Endothelial cell of umbilical vein (primary cell): Measurements from ENCODE around the gene CHID1. TPM values are rescaled to one million over a fixed set of nuclear protein-coding genes. Genes with fewer than 3 reads are reported as not detected.
A peak's percentile ranks its signal among the peaks of the same experiment; 100 is the strongest.

Experiments used
- BruUV-seq: library from RNA; stranded (reverse); fragments of 400-500 nt; replicated peaks from 2 replicates; lab custom pipeline; 2021; lab: Mats Ljungman, UMichigan
- CTCF ChIA-PET: fragments of 300-600, 350-600 bp; sonication (Branson Sonifier 250); formaldehyde crosslinking; loops from one replicate; lab custom pipeline; 2021; ENCODE audit warnings: antibody characterized with exemption, inconsistent platforms; lab: Charles Lee
- POLR2A ChIA-PET: fragments of 300-600, 350-600 bp; sonication (Branson Sonifier 250); formaldehyde crosslinking; loops from one replicate; lab custom pipeline; 2021; ENCODE audit warnings: antibody characterized with exemption, inconsistent platforms; lab: Charles Lee
- DNase-seq: peaks from one replicate; pipeline ENCODE4 v3.0.0-alpha.2; 2011; ENCODE audit warnings: low read depth, low spot score
- FAIRE-seq: peaks from 2 replicates; lab custom pipeline; 2011; peaks lifted over from hg19 to GRCh38; lab: Jason Lieb, UNC
- H2AFZ ChIP-seq: 2 replicates; pipeline ENCODE4 v1.6.0; 2012; ENCODE audit warnings: low read depth, low read length, control low read depth, inconsistent platforms
- H3K27ac ChIP-seq: 2 replicates; pipeline ENCODE4 v1.5.1; 2011; ENCODE audit warnings: low read depth, mild to moderate bottlenecking, control low read depth, low read length, moderate library complexity; ENCODE audit not compliant: insufficient read depth
- H3K27me3 ChIP-seq, 2 experiments: 2 replicates each; pipeline versions ENCODE4 v1.6.0 to v1.6.1; 2011; ENCODE audit warnings: low read length in 2 of 2, mixed read lengths in 1 of 2; ENCODE audit not compliant: control insufficient read depth in 2 of 2, insufficient read depth in 2 of 2
- H3K36me3 ChIP-seq, 2 experiments: 2 replicates in 1 of 2; 3 replicates in 1 of 2; pipeline ENCODE4 v1.5.1; 2011; ENCODE audit warnings: low read length in 2 of 2, mild to moderate bottlenecking in 1 of 2, moderate library complexity in 1 of 2; ENCODE audit not compliant: control insufficient read depth in 2 of 2, insufficient read depth in 2 of 2; ENCODE audit errors: extremely low read depth in 1 of 2
- H3K4me1 ChIP-seq: 3 replicates; pipeline ENCODE4 v1.5.1; 2011; ENCODE audit warnings: mild to moderate bottlenecking, low read length; ENCODE audit not compliant: control insufficient read depth, insufficient read depth; ENCODE audit errors: extremely low read depth
- H3K4me2 ChIP-seq: 2 replicates; pipeline ENCODE4 v1.6.1; 2011; ENCODE audit warnings: low read length, control low read depth, mixed read lengths; ENCODE audit not compliant: insufficient read depth
- H3K4me3 ChIP-seq, 3 experiments: fragments of 200-600 bp in 1 of 3; sonication (generic), shearing (Covaris generic) in 1 of 3; replicated peaks in 1 of 3; 2 replicates each; pipeline ENCODE4 v1.5.1; 2011 to 2016; ENCODE audit warnings: control low read depth in 3 of 3, low read length in 3 of 3, mild to moderate bottlenecking in 2 of 3, inconsistent platforms in 1 of 3, low read depth in 1 of 3, moderate library complexity in 1 of 3; ENCODE audit not compliant: insufficient read depth in 1 of 3
- H3K79me2 ChIP-seq: 2 replicates; pipeline ENCODE4 v1.6.0; 2012; ENCODE audit warnings: low read length, inconsistent platforms; ENCODE audit not compliant: control insufficient read depth, insufficient read depth
- H3K9ac ChIP-seq: replicated peaks from 2 replicates; pipeline ENCODE3; 2011; ENCODE audit warnings: low read length, control low read depth; ENCODE audit not compliant: insufficient read depth; ENCODE audit errors: extremely low read depth
- H3K9me1 ChIP-seq: replicated peaks from 3 replicates; pipeline ENCODE4 v1.6.0; 2011; ENCODE audit warnings: mild to moderate bottlenecking, low read length; ENCODE audit not compliant: control insufficient read depth, insufficient read depth; ENCODE audit errors: extremely low read depth
- H3K9me3 ChIP-seq: replicated peaks from 2 replicates; pipeline ENCODE4 v1.5.1; 2012; ENCODE audit warnings: low read length, inconsistent platforms; ENCODE audit not compliant: control insufficient read depth, insufficient read depth
- H4K20me1 ChIP-seq: replicated peaks from 2 replicates; pipeline ENCODE3; 2011; ENCODE audit warnings: mild to moderate bottlenecking, low read length; ENCODE audit not compliant: control insufficient read depth, insufficient read depth; ENCODE audit errors: extremely low read depth
- EZH2 ChIP-seq: IDR thresholded peaks from 2 replicates; pipeline ENCODE4 v1.6.1; 2012; ENCODE audit warnings: borderline replicate concordance, low read depth, mild to moderate bottlenecking, moderate library complexity, low read length, inconsistent platforms; ENCODE audit not compliant: severe bottlenecking
- FOS ChIP-seq: IDR thresholded peaks from 2 replicates; pipeline ENCODE4 v1.6.1; 2011; ENCODE audit warnings: mild to moderate bottlenecking, low read length, moderate library complexity, borderline replicate concordance; ENCODE audit not compliant: insufficient read depth
- GATA2 ChIP-seq: IDR thresholded peaks from 2 replicates; pipeline ENCODE4 v1.7.0; 2011; ENCODE audit warnings: low read depth, mild to moderate bottlenecking, moderate library complexity, mixed read lengths, low read length; ENCODE audit not compliant: insufficient read length, insufficient read depth
- JUN ChIP-seq: IDR thresholded peaks from 2 replicates; pipeline ENCODE4 v1.6.1; 2011; ENCODE audit warnings: borderline replicate concordance, low read depth; ENCODE audit not compliant: insufficient read length, insufficient read depth
- MYC ChIP-seq: IDR thresholded peaks from one replicate; pipeline ENCODE4 v1.6.1; 2011; ENCODE audit warnings: mild to moderate bottlenecking, low read depth, low read length
- POLR2A ChIP-seq: IDR thresholded peaks from 2 replicates; pipeline ENCODE4 v1.6.1; 2012; ENCODE audit warnings: low read depth, mild to moderate bottlenecking, control low read depth, low read length
- POLR2AphosphoS5 ChIP-seq: IDR thresholded peaks from 2 replicates; pipeline ENCODE4 v1.6.1; 2012; ENCODE audit warnings: low read depth, mild to moderate bottlenecking, control low read depth, low read length, moderate library complexity; ENCODE audit not compliant: insufficient read depth
- dilution Hi-C: fragments of 300-500 bp; cut with MboI; formaldehyde crosslinking; loops from one replicate; pipeline ENCODE4 v1.15.0; 2019; ENCODE audit warnings: low sequenced_read_pairs; ENCODE audit not compliant: extremely low pct_ligation_motif_present
- intact Hi-C: fragments of 100-400 bp; cut with micrococcal nuclease; formaldehyde crosslinking; loops from one replicate; pipeline ENCODE4 v1.10.0; 2022
- polyA plus RNA-seq, 4 experiments: library from polyadenylated mRNA; depleted of rRNA in 3 of 4; stranded (reverse) in 3 of 4; unstranded in 1 of 4; fragments of >200 nt; gene quantifications; 2 replicates each; pipeline versions ENCODE4 v1.2.1 to v1.2.3, GENCODE V29; 2011 to 2012; ENCODE audit warnings: missing spikeins in 1 of 4
- total RNA-seq: library from RNA; stranded (reverse); gene quantifications from 2 replicates; pipeline ENCODE4 v1.2.3, GENCODE V29; 2021
- TF ChIP-seq, protein P1 (sequence below), 2 donors: IDR thresholded peaks; 1 replicate in 1 of 2; 2 replicates in 1 of 2; pipeline ENCODE4 v1.5.1; 2011; ENCODE audit warnings: low read length in 2 of 2, mild to moderate bottlenecking in 2 of 2, moderate library complexity in 2 of 2, control low read depth in 1 of 2, inconsistent platforms in 1 of 2, low read depth in 1 of 2; ENCODE audit not compliant: insufficient read depth in 1 of 2; ENCODE audit errors: extremely low read depth in 1 of 2
- TF ChIP-seq, protein P2 (sequence below): IDR thresholded peaks from 2 replicates; pipeline ENCODE4 v1.6.1; 2011; ENCODE audit not compliant: insufficient read depth, insufficient read length

The CHID1 gene
- total and polyA plus RNA-seq, 2 donors (not counting 3 experiments of a cell fraction or from before 2014, with no cell fraction given) = 89.8 to 107 TPM

DNA sequence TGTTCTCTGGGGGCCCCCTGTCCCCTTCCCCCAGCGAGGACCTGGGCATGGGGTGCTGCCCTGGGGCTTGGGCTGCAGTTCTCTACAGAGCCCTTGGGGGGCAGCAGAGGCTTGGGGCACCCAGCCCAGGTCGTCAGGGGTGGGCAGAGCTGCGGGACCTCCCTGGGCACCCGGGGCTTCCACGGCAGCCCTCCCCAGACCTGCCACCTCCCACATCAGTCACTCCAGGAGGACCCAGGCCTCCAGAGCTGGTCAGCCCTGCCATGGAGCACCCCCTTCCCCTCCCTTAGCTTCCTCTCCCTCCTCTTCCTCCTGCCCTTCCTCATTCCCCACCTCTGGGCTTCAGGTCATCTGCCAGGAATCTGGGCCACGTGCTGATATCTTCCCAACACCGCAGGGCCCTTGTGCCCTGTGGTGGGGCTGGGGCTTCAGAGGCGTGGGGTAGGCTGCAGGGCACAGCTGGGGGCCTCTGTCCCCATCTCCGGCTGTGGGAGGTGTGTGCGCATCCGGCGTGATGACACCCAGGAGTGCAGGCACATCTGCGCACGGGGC lies 62.2 kb downstream of the CHID1 start:
- no peak overlapping the region for H3K9ac ChIP-seq
- intact Hi-C loops (loop anchor here (1.0 to 5.0 kb wide), 2 partner anchors 129 to 203 kb away; no protein-coding TSS in a partner anchor), dilution Hi-C loops (no loop called here)
- no peak overlapping the region for H3K27ac ChIP-seq
- H3K4me3 ChIP-seq = no peak overlapping the region
- peaks cover 26% of the 10 kb centered on the region for H3K4me1 ChIP-seq
- FAIRE-seq = peak; percentile 28
- peaks cover 13% of the 10 kb centered on the region for H3K79me2 ChIP-seq
- no peak overlapping the region for H2AFZ ChIP-seq
- H3K27me3 ChIP-seq = no peaks in the 10 kb centered on the region
- H3K9me1 ChIP-seq = no peaks in the 10 kb centered on the region
- peak; percentile 32 for DNase-seq
- no peaks in the 10 kb centered on the region for H3K9me3 ChIP-seq
- ChIA-PET CTCF (interaction anchor here (0.6 to 3.3 kb wide), 16 partner anchors 8 to 206 kb away, joined by 3 to 46 read pairs (median 4); no protein-coding TSS in a partner anchor), POLR2A (no interaction called here)
- TF ChIP-seq, protein P1, sequence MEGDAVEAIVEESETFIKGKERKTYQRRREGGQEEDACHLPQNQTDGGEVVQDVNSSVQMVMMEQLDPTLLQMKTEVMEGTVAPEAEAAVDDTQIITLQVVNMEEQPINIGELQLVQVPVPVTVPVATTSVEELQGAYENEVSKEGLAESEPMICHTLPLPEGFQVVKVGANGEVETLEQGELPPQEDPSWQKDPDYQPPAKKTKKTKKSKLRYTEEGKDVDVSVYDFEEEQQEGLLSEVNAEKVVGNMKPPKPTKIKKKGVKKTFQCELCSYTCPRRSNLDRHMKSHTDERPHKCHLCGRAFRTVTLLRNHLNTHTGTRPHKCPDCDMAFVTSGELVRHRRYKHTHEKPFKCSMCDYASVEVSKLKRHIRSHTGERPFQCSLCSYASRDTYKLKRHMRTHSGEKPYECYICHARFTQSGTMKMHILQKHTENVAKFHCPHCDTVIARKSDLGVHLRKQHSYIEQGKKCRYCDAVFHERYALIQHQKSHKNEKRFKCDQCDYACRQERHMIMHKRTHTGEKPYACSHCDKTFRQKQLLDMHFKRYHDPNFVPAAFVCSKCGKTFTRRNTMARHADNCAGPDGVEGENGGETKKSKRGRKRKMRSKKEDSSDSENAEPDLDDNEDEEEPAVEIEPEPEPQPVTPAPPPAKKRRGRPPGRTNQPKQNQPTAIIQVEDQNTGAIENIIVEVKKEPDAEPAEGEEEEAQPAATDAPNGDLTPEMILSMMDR (IDR thresholded peaks at IDR 0.05; ENCODE audit: extremely low read depth in 1 of 2, insufficient read depth in 1 of 2, low read depth in 1 of 2, low read length in 2 of 2) = peak; percentile 81 to 94
- TF ChIP-seq GATA2 = no peak
- no TSS peak for BruUV-seq
- no peaks in the 10 kb centered on the region for H3K36me3 ChIP-seq
- H3K4me2 ChIP-seq = no peak overlapping the region
- no peaks in the 10 kb centered on the region for H4K20me1 ChIP-seq

DNA sequence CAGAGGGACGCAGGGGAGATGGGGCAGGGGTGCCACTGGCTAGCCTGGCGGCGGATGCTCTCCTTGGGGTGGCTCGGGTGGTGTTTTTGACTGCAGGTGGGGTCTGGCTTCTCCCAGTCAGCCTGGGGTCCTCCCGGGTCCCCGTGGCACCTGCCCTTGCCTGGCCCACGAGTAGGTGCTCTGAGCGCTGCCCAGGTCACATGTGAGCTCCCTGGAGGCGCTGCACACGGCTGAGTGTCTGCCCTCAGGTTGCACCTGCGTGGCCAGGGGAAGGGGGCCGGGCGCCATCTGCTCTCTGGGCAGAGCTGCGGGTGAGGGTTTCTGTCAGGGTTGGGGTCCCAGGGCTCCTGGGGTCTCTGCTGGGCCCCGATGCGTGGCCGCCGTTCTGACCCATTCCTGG lies 62.7 kb downstream of the CHID1 start:
- Histone ChIP-seq H2AFZ (no peak overlapping the region), H4K20me1 (no peaks in the 10 kb centered on the region), H3K4me2 (no peak overlapping the region), H3K27ac (no peak overlapping the region), H3K79me2 (peaks cover 13% of the 10 kb centered on the region), H3K9ac (no peak overlapping the region), H3K36me3 (no peaks in the 10 kb centered on the region), H3K9me3 (no peaks in the 10 kb centered on the region), H3K27me3 (no peaks in the 10 kb centered on the region), H3K4me1 (peaks cover 29% of the 10 kb centered on the region), H3K4me3 (no peak overlapping the region), H3K9me1 (no peaks in the 10 kb centered on the region)
- TF ChIP-seq FOS (no peak), POLR2A (no peak), JUN (no peak), GATA2 (no peak), EZH2 (no peak), POLR2AphosphoS5 (no peak), MYC (no peak)
- TF ChIP-seq, protein P1 (IDR thresholded peaks at IDR 0.05; ENCODE audit: extremely low read depth in 1 of 2, insufficient read depth in 1 of 2, low read depth in 1 of 2, low read length in 2 of 2) = no peak
- TF ChIP-seq, protein P2, sequence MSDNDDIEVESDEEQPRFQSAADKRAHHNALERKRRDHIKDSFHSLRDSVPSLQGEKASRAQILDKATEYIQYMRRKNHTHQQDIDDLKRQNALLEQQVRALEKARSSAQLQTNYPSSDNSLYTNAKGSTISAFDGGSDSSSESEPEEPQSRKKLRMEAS = no peak
- CTCF ChIA-PET = interaction anchor here (0.6 to 3.3 kb wide), 12 partner anchors 9 to 203 kb away, joined by 3 to 46 read pairs (median 4); no protein-coding TSS in a partner anchor
- FAIRE-seq = no peak
- no TSS peak for BruUV-seq
- POLR2A ChIA-PET = no interaction called here
- no peak for DNase-seq
- dilution Hi-C loops = no loop called here
- intact Hi-C loops = loop anchor here (1.0 to 5.0 kb wide), 2 partner anchors 129 to 203 kb away; no protein-coding TSS in a partner anchor
